Body of pancreas (tissue), 4 donors: ENCODE data around the gene PDE10A. TPM values are rescaled to one million over a fixed set of nuclear protein-coding genes. Genes with fewer than 3 reads are reported as not detected.
"Not testable (repeated sequence)": the region's sequence is repeated elsewhere in the genome, so short reads cannot be mapped to it uniquely, and the experiment has no call there.

Experiments used
- ATAC-seq: fragments of 150-250 bp; one replicate; pipeline ENCODE4 v1.9.1; 2016
- DNase-seq, 4 donors: peaks; one replicate each; pipeline ENCODE4 v3.0.0-alpha.2; 2019
- H3K27ac ChIP-seq, 4 donors: fragments of 200-600 bp; sonication (generic); 1 replicate in 3 of 4; 2 replicates in 1 of 4; pipeline versions ENCODE4 v1.5.1 to v1.6.1; 2016 to 2019; ENCODE audit warnings: mild to moderate bottlenecking in 1 of 4, mixed read lengths in 1 of 4, moderate library complexity in 1 of 4
- H3K27me3 ChIP-seq, 2 donors: fragments of 200-600 bp; sonication (generic); one replicate each; pipeline ENCODE4 v1.6.0; 2016; ENCODE audit warnings: mild to moderate bottlenecking in 1 of 2
- H3K36me3 ChIP-seq, 2 donors: fragments of 200-600 bp; sonication (generic); replicated peaks in 1 of 2; 2 replicates each; pipeline ENCODE4 v1.5.1; 2016; ENCODE audit warnings: low read depth in 2 of 2; ENCODE audit not compliant: insufficient read depth in 1 of 2
- H3K4me1 ChIP-seq: fragments of 200-600 bp; sonication (generic); one replicate; pipeline ENCODE4 v1.6.0; 2016
- H3K4me3 ChIP-seq, 2 donors: fragments of 200-600 bp; sonication (generic); 1 replicate in 1 of 2; 2 replicates in 1 of 2; pipeline ENCODE4 v1.5.1; 2016 to 2019
- H3K9me3 ChIP-seq, 3 donors: fragments of 200-600 bp; sonication (generic); 1 replicate in 2 of 3; 2 replicates in 1 of 3; pipeline ENCODE4 v1.5.1; 2016
- CTCF ChIP-seq, 7 experiments: fragments of 450-650 bp in 4 of 7; fragments of 200-600 bp in 3 of 7; sonication (generic) in 3 of 7; IDR thresholded peaks; one replicate each; pipeline ENCODE4 v1.5.1; 2016 to 2019; ENCODE audit warnings: antibody characterized with exemption in 7 of 7
- POLR2A ChIP-seq, 3 donors: fragments of 450-650 bp; IDR thresholded peaks; one replicate each; pipeline ENCODE4 v1.6.1; 2016; ENCODE audit warnings: antibody characterized with exemption in 3 of 3, mild to moderate bottlenecking in 2 of 3
- WGBS, 2 donors: methylation state at CpG; one replicate each; pipeline ENCODE4 v1.1.5; 2017; 5-methylcytosine and 5-hydroxymethylcytosine counted together
- intact Hi-C: fragments of 100-400 bp; cut with DNase I; formaldehyde crosslinking; loops from one replicate; pipeline ENCODE4 v1.15.1; 2023
- total RNA-seq, 2 donors: library from RNA; depleted of rRNA; stranded (reverse); fragments of >200 nt; gene quantifications; one replicate each; pipeline ENCODE4 v1.1.0, GENCODE V29; 2016

Gene PDE10A
- total RNA-seq, 2 donors from 2014 or later, result 3.9 to 16.8 TPM

DNA sequence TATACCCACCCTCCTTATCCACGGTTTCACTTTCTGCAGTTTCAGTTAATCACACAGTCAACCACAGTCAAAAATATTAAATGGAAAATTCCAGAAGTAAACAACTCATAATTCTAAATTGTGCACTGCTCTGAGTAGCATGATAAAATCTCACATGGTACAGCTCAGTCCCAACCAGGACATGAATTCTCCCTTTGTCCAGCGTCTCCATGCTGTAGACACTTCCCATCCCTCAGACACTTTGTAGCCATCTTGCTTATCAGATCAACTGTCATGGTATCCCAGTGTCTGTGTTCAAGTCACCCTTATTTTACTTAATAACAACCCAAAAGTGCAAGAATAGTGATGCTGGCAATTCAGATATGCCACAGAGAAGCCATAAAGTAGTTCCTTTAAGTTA, 94.7 kb downstream of the PDE10A start:
- Histone ChIP-seq H3K9me3 (no peaks in the 10 kb centered on the region), H3K36me3 (no peaks in the 10 kb centered on the region), H3K27ac (no peak overlapping the region), H3K4me3 (no peak overlapping the region), H3K27me3 (no peaks in the 10 kb centered on the region), H3K4me1 (peaks cover 4% of the 10 kb centered on the region)
- no peak for TF ChIP-seq CTCF (IDR thresholded peaks at IDR 0.05)
- TF ChIP-seq POLR2A (IDR thresholded peaks at IDR 0.05), result no peak
- 58 to 60% methylated on average over 2 of the region's 2 CpGs for WGBS, 2 donors
- no peak for DNase-seq
- intact Hi-C loops, result no loop called here
- no peak for ATAC-seq

DNA sequence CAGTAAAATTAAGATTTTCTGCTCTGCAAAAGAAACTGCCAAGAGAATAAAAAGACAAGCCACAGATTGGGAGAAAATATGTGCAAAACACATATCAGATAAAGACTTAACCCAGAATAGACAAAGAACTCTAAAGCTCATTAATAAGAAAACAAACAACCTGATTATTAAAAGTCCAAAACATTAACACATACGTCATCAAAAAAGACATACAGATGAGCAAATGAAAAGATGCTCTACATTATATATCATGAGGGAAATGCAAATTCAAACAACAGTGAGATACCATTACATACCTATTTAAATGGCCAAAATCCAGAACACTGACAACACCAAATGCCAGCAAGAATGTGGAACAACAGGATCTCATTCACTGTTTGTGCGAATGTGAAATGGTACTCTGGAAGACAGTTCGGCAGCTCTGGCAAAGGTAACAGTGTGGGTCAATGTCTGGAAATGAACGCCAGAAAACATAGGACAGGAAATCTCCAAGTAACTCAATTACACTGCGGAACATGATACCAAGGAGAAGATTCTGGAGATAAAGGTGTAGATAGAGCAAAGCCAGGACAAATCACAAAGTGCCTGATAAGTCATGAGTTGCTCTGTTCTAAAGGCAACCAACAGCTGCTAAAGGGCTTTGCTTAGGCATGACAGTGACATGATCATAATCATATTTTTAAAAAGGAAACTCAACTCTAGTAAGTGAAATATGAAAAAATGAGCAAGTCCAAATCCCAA, 96.8 kb downstream of the PDE10A start:
- Histone ChIP-seq H3K27ac (no peak overlapping the region), H3K9me3 (no peaks in the 10 kb centered on the region), H3K36me3 (no peaks in the 10 kb centered on the region), H3K4me1 (no peaks in the 10 kb centered on the region), H3K4me3 (no peak overlapping the region), H3K27me3 (no peaks in the 10 kb centered on the region)
- WGBS, 2 donors, result 68 to 77% methylated on average over 5 of the region's 5 CpGs
- ATAC-seq (no peak), DNase-seq (no peak)
- TF ChIP-seq POLR2A (IDR thresholded peaks at IDR 0.05) (no peak), CTCF (IDR thresholded peaks at IDR 0.05) (no peak)
- intact Hi-C loops, result no loop called here

GRCh38 chr6:165562421-165563090, 100.5 kb downstream of the PDE10A start:
- no peak for TF ChIP-seq POLR2A (IDR thresholded peaks at IDR 0.05)
- no peak for TF ChIP-seq CTCF (IDR thresholded peaks at IDR 0.05)
- WGBS, 2 donors, result 66 to 68% methylated on average over 7 of the region's 7 CpGs
- H3K4me3 ChIP-seq, result no peak overlapping the region
- no peaks in the 10 kb centered on the region for H3K36me3 ChIP-seq
- DNase-seq (no peak), ATAC-seq (no peak)
- no peaks in the 10 kb centered on the region for H3K9me3 ChIP-seq
- H3K27ac ChIP-seq, result no peak overlapping the region
- no peaks in the 10 kb centered on the region for H3K27me3 ChIP-seq
- intact Hi-C loops, result no loop called here
- no peaks in the 10 kb centered on the region for H3K4me1 ChIP-seq

DNA sequence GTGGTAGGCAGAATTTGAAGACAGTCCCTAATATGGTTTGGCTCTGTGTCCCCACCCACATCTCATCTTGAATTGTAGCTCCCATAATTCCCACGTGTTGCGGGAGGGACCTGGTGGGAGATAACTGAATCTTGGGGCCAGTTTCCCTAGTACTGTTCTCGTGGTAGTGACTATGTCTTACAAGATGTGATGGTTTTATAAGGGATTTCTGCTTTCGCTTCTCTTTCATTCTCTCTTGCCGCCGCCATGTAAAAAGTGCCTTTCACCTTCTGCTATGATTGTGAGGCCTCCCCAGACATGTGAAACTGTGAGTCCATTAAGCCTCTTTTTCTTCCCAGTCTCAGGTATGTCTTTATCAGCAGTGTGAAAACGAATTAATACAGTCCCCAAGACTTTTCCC, 103.4 kb downstream of the PDE10A start:
- Histone ChIP-seq H3K9me3 (no peaks in the 10 kb centered on the region), H3K27me3 (no peaks in the 10 kb centered on the region), H3K27ac (no peak overlapping the region), H3K4me3 (no peak overlapping the region), H3K4me1 (peaks cover 9% of the 10 kb centered on the region), H3K36me3 (no peaks in the 10 kb centered on the region)
- WGBS, 2 donors, result 81 to 86% methylated on average over 7 of the region's 7 CpGs
- TF ChIP-seq CTCF (IDR thresholded peaks at IDR 0.05) (no peak), POLR2A (IDR thresholded peaks at IDR 0.05) (no peak)
- DNase-seq (no peak), ATAC-seq (no peak)
- intact Hi-C loops, result no loop called here

- intact Hi-C loops, H3K36me3 ChIP-seq, DNase-seq, H3K9me3 ChIP-seq, H3K27me3 ChIP-seq, H3K4me3 ChIP-seq, ATAC-seq, H3K27ac ChIP-seq: not testable (repeated sequence)
- peaks cover 14% of the 10 kb centered on the region for H3K4me1 ChIP-seq
- 91% methylated on average over 6 of the region's 6 CpGs for WGBS, 2 donors
These were observed 104.9 kb downstream of the PDE10A start for GRCh38 chr6:165558097-165558496.
